ENCODE measurements around the gene WDR72.

DNA sequence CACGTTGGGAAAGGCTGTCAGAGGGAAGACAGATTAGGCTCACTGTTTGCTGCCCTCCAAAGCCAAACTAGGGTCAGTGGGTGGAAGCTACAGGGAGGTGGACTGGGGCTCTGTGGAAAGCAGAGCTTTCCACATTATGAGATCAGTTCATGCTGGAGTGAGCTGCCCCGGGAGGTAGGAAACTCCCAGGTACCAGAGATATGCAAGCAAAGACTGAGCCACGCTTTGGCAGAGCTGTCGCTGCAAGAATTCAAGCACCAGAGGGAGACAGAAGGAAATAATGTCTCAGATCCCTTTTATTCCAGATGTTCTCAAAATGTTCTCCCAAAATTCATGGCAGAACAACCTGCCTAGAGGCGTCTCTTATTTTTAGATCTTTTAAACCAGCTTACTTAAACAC lies 286.6 kb downstream of the WDR72 start:
- TF ChIP-seq, protein P1, sequence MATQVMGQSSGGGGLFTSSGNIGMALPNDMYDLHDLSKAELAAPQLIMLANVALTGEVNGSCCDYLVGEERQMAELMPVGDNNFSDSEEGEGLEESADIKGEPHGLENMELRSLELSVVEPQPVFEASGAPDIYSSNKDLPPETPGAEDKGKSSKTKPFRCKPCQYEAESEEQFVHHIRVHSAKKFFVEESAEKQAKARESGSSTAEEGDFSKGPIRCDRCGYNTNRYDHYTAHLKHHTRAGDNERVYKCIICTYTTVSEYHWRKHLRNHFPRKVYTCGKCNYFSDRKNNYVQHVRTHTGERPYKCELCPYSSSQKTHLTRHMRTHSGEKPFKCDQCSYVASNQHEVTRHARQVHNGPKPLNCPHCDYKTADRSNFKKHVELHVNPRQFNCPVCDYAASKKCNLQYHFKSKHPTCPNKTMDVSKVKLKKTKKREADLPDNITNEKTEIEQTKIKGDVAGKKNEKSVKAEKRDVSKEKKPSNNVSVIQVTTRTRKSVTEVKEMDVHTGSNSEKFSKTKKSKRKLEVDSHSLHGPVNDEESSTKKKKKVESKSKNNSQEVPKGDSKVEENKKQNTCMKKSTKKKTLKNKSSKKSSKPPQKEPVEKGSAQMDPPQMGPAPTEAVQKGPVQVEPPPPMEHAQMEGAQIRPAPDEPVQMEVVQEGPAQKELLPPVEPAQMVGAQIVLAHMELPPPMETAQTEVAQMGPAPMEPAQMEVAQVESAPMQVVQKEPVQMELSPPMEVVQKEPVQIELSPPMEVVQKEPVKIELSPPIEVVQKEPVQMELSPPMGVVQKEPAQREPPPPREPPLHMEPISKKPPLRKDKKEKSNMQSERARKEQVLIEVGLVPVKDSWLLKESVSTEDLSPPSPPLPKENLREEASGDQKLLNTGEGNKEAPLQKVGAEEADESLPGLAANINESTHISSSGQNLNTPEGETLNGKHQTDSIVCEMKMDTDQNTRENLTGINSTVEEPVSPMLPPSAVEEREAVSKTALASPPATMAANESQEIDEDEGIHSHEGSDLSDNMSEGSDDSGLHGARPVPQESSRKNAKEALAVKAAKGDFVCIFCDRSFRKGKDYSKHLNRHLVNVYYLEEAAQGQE (IDR thresholded peaks at IDR 0.05; ENCODE audit: low read depth, low read length) = no peak
- TF ChIP-seq, protein P2, sequence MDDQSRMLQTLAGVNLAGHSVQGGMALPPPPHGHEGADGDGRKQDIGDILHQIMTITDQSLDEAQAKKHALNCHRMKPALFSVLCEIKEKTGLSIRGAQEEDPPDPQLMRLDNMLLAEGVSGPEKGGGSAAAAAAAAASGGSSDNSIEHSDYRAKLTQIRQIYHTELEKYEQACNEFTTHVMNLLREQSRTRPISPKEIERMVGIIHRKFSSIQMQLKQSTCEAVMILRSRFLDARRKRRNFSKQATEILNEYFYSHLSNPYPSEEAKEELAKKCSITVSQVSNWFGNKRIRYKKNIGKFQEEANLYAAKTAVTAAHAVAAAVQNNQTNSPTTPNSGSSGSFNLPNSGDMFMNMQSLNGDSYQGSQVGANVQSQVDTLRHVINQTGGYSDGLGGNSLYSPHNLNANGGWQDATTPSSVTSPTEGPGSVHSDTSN (IDR thresholded peaks at IDR 0.05) = no peak
- TF ChIP-seq, protein P3, sequence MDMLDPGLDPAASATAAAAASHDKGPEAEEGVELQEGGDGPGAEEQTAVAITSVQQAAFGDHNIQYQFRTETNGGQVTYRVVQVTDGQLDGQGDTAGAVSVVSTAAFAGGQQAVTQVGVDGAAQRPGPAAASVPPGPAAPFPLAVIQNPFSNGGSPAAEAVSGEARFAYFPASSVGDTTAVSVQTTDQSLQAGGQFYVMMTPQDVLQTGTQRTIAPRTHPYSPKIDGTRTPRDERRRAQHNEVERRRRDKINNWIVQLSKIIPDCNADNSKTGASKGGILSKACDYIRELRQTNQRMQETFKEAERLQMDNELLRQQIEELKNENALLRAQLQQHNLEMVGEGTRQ (IDR thresholded peaks at IDR 0.05; ENCODE audit: borderline replicate concordance, low read depth, low read length) = no peak
- TF ChIP-seq, protein P4, sequence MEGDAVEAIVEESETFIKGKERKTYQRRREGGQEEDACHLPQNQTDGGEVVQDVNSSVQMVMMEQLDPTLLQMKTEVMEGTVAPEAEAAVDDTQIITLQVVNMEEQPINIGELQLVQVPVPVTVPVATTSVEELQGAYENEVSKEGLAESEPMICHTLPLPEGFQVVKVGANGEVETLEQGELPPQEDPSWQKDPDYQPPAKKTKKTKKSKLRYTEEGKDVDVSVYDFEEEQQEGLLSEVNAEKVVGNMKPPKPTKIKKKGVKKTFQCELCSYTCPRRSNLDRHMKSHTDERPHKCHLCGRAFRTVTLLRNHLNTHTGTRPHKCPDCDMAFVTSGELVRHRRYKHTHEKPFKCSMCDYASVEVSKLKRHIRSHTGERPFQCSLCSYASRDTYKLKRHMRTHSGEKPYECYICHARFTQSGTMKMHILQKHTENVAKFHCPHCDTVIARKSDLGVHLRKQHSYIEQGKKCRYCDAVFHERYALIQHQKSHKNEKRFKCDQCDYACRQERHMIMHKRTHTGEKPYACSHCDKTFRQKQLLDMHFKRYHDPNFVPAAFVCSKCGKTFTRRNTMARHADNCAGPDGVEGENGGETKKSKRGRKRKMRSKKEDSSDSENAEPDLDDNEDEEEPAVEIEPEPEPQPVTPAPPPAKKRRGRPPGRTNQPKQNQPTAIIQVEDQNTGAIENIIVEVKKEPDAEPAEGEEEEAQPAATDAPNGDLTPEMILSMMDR (IDR thresholded peaks at IDR 0.05) = no peak
- TF ChIP-seq SIN3A (IDR thresholded peaks at IDR 0.05; ENCODE audit: borderline replicate concordance, low read depth, low read length) (no peak), EZH2phosphoT487 (IDR thresholded peaks at IDR 0.05; ENCODE audit: borderline replicate concordance, low read depth) (no peak)
